ENCODE results near the gene CREB5.
"Not testable (repeated sequence)": the region's sequence is repeated elsewhere in the genome, so short reads cannot be mapped to it uniquely, and the experiment has no call there.

The CREB5 gene

GRCh38 chr7:28798274-28798673, 386.0 kb downstream of the CREB5 start:
- DNase-seq, result no peak

GRCh38 chr7:28799619-28800018, 387.3 kb downstream of the CREB5 start:
- no peak for DNase-seq

- DNase-seq, result peak; percentile 42
These were observed 387.8 kb downstream of the CREB5 start for GRCh38 chr7:28800150-28800549.

- no peak for DNase-seq
These were observed 390.1 kb downstream of the CREB5 start for GRCh38 chr7:28802450-28802849.

GRCh38 chr7:28804157-28804556, 391.8 kb downstream of the CREB5 start:
- no peak for DNase-seq

GRCh38 chr7:28804990-28805389, 392.7 kb downstream of the CREB5 start:
- DNase-seq, result no peak

- no peak for DNase-seq
These were observed 394.5 kb downstream of the CREB5 start for GRCh38 chr7:28806841-28807240.

GRCh38 chr7:28807396-28807994, 395.2 kb downstream of the CREB5 start:
- no peak for DNase-seq

GRCh38 chr7:28808796-28809533, 396.6 kb downstream of the CREB5 start:
- peak; percentile 45 for DNase-seq

GRCh38 chr7:28811008-28811407, 398.7 kb downstream of the CREB5 start:
- no peak for DNase-seq

- no peak for DNase-seq
These were observed 399.5 kb downstream of the CREB5 start for GRCh38 chr7:28811701-28812430.

GRCh38 chr7:28812616-28813015, 400.3 kb downstream of the CREB5 start:
- no peak for DNase-seq

GRCh38 chr7:28813243-28813962, 401.1 kb downstream of the CREB5 start:
- DNase-seq, result no peak

GRCh38 chr7:28815369-28815927, 403.1 kb downstream of the CREB5 start:
- DNase-seq, result no peak

GRCh38 chr7:28815928-28816373, 403.6 kb downstream of the CREB5 start:
- no peak for DNase-seq

- no peak for DNase-seq
These were observed 406.7 kb downstream of the CREB5 start for GRCh38 chr7:28818996-28819395.

GRCh38 chr7:28823582-28823981, 411.3 kb downstream of the CREB5 start:
- no peak for DNase-seq

GRCh38 chr7:28825817-28826448, 413.6 kb downstream of the CREB5 start:
- not testable (repeated sequence) for DNase-seq

- no peak for DNase-seq
These were observed 418.5 kb downstream of the CREB5 start for GRCh38 chr7:28830846-28831245.

- DNase-seq, result no peak
These were observed 420.4 kb downstream of the CREB5 start for GRCh38 chr7:28832669-28833068.

- DNase-seq, result no peak
These were observed 423.5 kb downstream of the CREB5 start for GRCh38 chr7:28835800-28836199.

GRCh38 chr7:28836716-28837115, 424.4 kb downstream of the CREB5 start:
- no peak for DNase-seq

All from CD4-positive, alpha-beta T cell treated with Interleukin-15 for 1 hour (primary cell).